IPS-18a (cell line): ENCODE data around the gene NPTN.

Experiments
- H3K27ac ChIP-seq: one replicate; pipeline ENCODE4 v1.5.1; 2013; ENCODE audit warnings: low read length
- H3K27me3 ChIP-seq: one replicate; pipeline ENCODE4 v1.6.1; 2013; ENCODE audit warnings: mild to moderate bottlenecking, low read length; ENCODE audit not compliant: control insufficient read depth, insufficient read depth
- H3K36me3 ChIP-seq: one replicate; pipeline ENCODE4 v1.6.1; 2013; ENCODE audit warnings: low read depth, low read length; ENCODE audit not compliant: control insufficient read depth
- H3K4me1 ChIP-seq: one replicate; pipeline ENCODE4 v1.6.1; 2013; ENCODE audit warnings: low read depth, low read length; ENCODE audit not compliant: control insufficient read depth
- H3K4me3 ChIP-seq: one replicate; pipeline ENCODE4 v1.5.1; 2013; ENCODE audit warnings: low read length
- H3K9ac ChIP-seq: one replicate; pipeline ENCODE4 v1.6.1; 2013; ENCODE audit warnings: mild to moderate bottlenecking, low read length, moderate library complexity
- H3K9me3 ChIP-seq: one replicate; pipeline ENCODE4 v1.6.1; 2013; ENCODE audit warnings: low read depth, low read length; ENCODE audit not compliant: control insufficient read depth

NPTN gene

DNA sequence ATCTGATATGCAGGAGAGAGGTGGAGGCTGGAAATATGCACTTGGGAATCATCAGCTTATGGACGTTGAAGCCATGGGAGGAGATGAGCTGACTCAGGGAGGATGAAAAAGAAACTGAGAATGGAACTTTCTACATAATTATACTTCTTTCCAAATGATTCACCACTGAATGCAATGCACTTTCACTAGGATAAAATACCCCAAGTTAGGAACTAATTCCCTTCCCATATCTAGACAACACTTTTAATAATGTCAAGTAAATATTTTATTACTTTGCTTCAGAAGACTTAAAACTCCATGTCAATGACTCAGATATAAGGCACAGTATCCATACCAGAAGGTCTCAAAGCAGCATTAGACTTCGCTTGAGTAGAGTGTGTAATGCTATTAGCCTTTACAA lies 24.2 kb downstream of the NPTN start:
- Histone ChIP-seq H3K9me3 (no peaks in the 10 kb centered on the region), H3K4me1 (peaks cover 15% of the 10 kb centered on the region), H3K27ac (no peak overlapping the region), H3K9ac (no peak overlapping the region), H3K27me3 (no peaks in the 10 kb centered on the region), H3K4me3 (no peak overlapping the region), H3K36me3 (no peaks in the 10 kb centered on the region)

DNA sequence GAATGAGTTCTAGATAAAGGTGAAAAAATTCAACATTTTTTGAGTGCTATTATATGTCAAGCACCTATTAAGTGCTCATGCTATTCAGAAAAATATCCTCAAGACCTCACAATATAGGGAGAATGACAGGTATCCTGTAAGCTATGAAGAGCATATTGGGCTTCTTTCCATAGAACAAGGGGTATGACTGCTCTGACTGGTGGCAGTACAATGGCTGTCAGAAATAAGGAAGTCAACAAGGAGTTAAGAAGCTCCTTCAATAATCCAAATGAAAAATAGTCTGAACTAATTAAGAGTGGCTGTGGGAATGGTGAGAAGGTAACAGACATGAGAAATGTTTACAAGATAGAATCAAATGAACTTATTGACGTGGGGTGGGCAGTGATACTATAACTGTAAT lies 24.7 kb downstream of the NPTN start:
- H3K4me1 ChIP-seq: peaks cover 15% of the 10 kb centered on the region
- H3K27me3 ChIP-seq: no peaks in the 10 kb centered on the region
- H3K9ac ChIP-seq: no peak overlapping the region
- H3K9me3 ChIP-seq: no peaks in the 10 kb centered on the region
- no peak overlapping the region for H3K4me3 ChIP-seq
- H3K36me3 ChIP-seq: no peaks in the 10 kb centered on the region
- H3K27ac ChIP-seq: no peak overlapping the region

GRCh38 chr15:73607843-73608242 lies 25.3 kb downstream of the NPTN start:
- H3K4me3 ChIP-seq: no peak overlapping the region
- no peak overlapping the region for H3K9ac ChIP-seq
- H3K27ac ChIP-seq: no peak overlapping the region
- peaks cover 18% of the 10 kb centered on the region for H3K4me1 ChIP-seq
- H3K27me3 ChIP-seq: no peaks in the 10 kb centered on the region
- no peaks in the 10 kb centered on the region for H3K9me3 ChIP-seq
- no peaks in the 10 kb centered on the region for H3K36me3 ChIP-seq

GRCh38 chr15:73607405-73607804 lies 25.8 kb downstream of the NPTN start:
- Histone ChIP-seq H3K9ac (no peak overlapping the region), H3K27me3 (no peaks in the 10 kb centered on the region), H3K36me3 (no peaks in the 10 kb centered on the region), H3K9me3 (no peaks in the 10 kb centered on the region), H3K4me3 (no peak overlapping the region), H3K27ac (no peak overlapping the region), H3K4me1 (peaks cover 22% of the 10 kb centered on the region)

- Histone ChIP-seq H3K4me3 (peak overlapping the region; percentile 7), H3K27me3 (no peaks in the 10 kb centered on the region), H3K27ac (no peak overlapping the region), H3K36me3 (no peaks in the 10 kb centered on the region), H3K9ac (no peak overlapping the region), H3K4me1 (peaks cover 37% of the 10 kb centered on the region), H3K9me3 (no peaks in the 10 kb centered on the region)
These were observed 27.3 kb downstream of the NPTN start for GRCh38 chr15:73605759-73606436.

DNA sequence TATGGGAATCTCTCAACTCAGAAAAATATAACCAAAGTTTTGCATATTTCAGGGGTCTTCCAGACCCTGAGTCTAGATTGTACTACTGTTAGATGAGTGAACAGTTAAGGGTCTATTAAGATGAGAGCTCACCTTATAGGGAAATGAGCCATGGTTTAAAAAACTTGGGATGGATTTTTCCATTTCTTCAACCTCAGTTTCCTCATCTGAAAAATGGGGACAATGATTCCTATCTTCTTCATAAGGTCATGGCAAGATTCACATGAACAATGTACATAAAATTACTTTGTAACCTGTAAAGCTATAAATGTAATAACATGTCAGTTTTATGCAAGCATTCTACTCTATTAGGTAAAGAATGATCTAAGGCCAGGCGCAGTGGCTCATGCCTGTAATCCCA lies 28.7 kb downstream of the NPTN start:
- no peaks in the 10 kb centered on the region for H3K9me3 ChIP-seq

GRCh38 chr15:73602992-73603391 lies 30.2 kb downstream of the NPTN start:
- no peaks in the 10 kb centered on the region for H3K9me3 ChIP-seq
- no peaks in the 10 kb centered on the region for H3K36me3 ChIP-seq
- H3K27me3 ChIP-seq: no peaks in the 10 kb centered on the region
- H3K4me1 ChIP-seq: peaks cover 49% of the 10 kb centered on the region
- no peak overlapping the region for H3K4me3 ChIP-seq
- no peak overlapping the region for H3K9ac ChIP-seq
- H3K27ac ChIP-seq: no peak overlapping the region

More for the DNA sequence above, 28.7 kb downstream of the NPTN start:
- Histone ChIP-seq H3K9ac (no peak overlapping the region), H3K4me1 (peaks cover 46% of the 10 kb centered on the region), H3K4me3 (no peak overlapping the region), H3K27me3 (no peaks in the 10 kb centered on the region), H3K27ac (no peak overlapping the region), H3K36me3 (no peaks in the 10 kb centered on the region)

DNA sequence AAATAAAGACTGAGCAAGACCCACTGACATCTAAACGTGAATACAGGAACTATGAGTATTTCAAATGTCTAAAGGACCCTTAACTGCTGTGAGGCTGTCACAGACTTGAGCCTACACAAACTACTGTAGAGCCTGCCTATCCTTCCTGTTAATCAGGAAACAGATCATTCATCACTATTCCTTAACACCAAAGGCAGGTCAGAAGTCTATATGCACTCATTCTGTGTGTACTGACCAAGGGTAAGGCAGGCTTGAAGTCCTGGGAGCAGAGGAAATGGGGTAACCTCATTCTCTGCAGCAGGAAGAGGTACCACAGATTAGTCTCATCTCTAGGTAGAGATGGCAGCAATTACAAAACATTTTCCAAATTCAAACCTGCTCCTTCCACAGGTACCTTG lies 30.7 kb downstream of the NPTN start:
- Histone ChIP-seq H3K4me1 (peaks cover 51% of the 10 kb centered on the region), H3K27me3 (no peaks in the 10 kb centered on the region), H3K4me3 (no peak overlapping the region), H3K27ac (no peak overlapping the region), H3K9ac (no peak overlapping the region), H3K9me3 (no peaks in the 10 kb centered on the region), H3K36me3 (no peaks in the 10 kb centered on the region)

DNA sequence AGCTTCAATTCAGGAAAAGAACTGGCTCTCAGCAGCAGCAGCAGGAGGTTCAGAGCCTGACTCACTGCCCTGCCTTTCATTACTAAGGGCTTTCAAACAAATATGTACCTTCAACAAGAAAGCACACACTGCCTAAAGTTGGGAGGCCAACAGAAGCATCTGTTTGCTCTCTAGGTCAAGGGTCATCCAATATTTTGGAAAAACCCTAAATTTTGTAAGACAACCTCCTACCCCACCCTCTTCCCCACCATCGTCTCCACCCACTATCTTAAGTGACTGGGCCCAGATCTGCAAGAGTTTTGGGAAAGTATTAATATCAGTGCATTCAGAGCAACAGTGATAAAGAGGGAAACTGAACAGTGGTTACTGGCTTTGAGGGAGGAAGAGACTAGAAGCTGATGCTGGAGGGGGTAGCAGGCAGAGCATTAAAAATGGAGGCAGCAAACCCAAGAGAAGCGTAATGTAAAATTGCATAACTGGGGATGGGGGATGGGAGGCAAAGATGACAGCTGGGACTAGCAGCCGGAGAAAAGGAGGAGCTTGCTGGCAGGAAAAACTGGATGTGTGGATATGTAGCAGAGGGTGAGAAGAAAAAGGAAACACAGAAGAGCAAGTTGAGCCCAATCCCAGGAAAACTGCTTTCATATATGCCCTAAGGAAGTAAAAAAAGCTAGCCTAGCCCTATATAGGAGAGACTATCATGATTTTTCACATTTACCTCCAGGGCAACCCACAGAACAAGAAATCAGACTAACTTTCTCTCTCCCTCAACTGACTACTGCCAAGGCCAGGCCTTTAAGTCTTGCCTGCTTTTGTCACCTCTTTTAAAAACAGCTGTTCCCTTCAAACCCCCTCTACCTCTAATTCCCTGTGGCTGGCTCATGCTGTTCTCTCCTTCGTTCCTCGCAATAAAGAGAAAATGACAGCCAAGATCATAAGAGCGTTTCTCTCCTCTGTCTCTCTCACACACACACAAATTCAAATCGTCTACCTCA lies 31.4 kb downstream of the NPTN start:
- Histone ChIP-seq H3K27me3 (no peaks in the 10 kb centered on the region), H3K9me3 (no peaks in the 10 kb centered on the region), H3K4me3 (no peak overlapping the region), H3K27ac (no peak overlapping the region), H3K36me3 (no peaks in the 10 kb centered on the region), H3K9ac (no peak overlapping the region), H3K4me1 (peaks cover 47% of the 10 kb centered on the region)

- Histone ChIP-seq H3K36me3 (no peaks in the 10 kb centered on the region), H3K4me1 (peaks cover 38% of the 10 kb centered on the region), H3K27me3 (no peaks in the 10 kb centered on the region), H3K9ac (no peak overlapping the region), H3K9me3 (no peaks in the 10 kb centered on the region), H3K27ac (no peak overlapping the region), H3K4me3 (no peak overlapping the region)
These were observed 32.5 kb downstream of the NPTN start for GRCh38 chr15:73600413-73601335.

- Histone ChIP-seq H3K4me3 (no peak overlapping the region), H3K27ac (no peak overlapping the region), H3K36me3 (no peaks in the 10 kb centered on the region), H3K27me3 (no peaks in the 10 kb centered on the region), H3K9ac (no peak overlapping the region), H3K4me1 (peaks cover 36% of the 10 kb centered on the region), H3K9me3 (no peaks in the 10 kb centered on the region)
These were observed 33.3 kb downstream of the NPTN start for GRCh38 chr15:73599934-73600333.
